ENCODE data around the gene SLC15A4. TPM values are rescaled to one million over a fixed set of nuclear protein-coding genes. Genes with fewer than 3 reads are reported as not detected.
A peak's percentile ranks its signal among the peaks of the same experiment; 100 is the strongest.

Gene SLC15A4
- total and polyA plus RNA-seq, 4 donors, result 11.7 to 42.4 (median 31.9) TPM

GRCh38 chr12:128795530-128796361, 28.0 kb downstream of the SLC15A4 start:
- ATAC-seq (ENCODE audit: insufficient read depth, low FRiP score), result no peak
- Histone ChIP-seq H3K4me1 (ENCODE audit: control insufficient read depth in 5 of 5, insufficient read depth in 5 of 5, low read length in 5 of 5) (peaks cover 0 to 9% (median 0%) of the 10 kb centered on the region in 5 donors), H3K9ac (ENCODE audit: insufficient read depth in 1 of 2, low read length in 2 of 2) (no peak overlapping the region), H3K27me3 (ENCODE audit: control insufficient read depth in 3 of 3, insufficient read depth in 3 of 3, low read length in 2 of 3) (no peaks in the 10 kb centered on the region), H3K9me3 (ENCODE audit: control insufficient read depth in 4 of 4, insufficient read depth in 3 of 4, low read length in 3 of 4) (peaks cover 0 to 2% (median 0%) of the 10 kb centered on the region in 4 donors), H3K4me3 (no peak overlapping the region), H3K36me3 (ENCODE audit: control insufficient read depth in 4 of 4, insufficient read depth in 4 of 4, low read length in 4 of 4) (peaks cover 17 to 54% (median 26%) of the 10 kb centered on the region in 4 donors), H3K27ac (ENCODE audit: low read depth in 1 of 2, low read length in 1 of 2) (no peak overlapping the region)
- DNase-seq, result peak; percentile 35 to 64 (median 36)
- TF ChIP-seq CTCF (IDR thresholded peaks at IDR 0.05; ENCODE audit: control extremely low read depth, extremely low read depth), result no peak
- 76 to 78% methylated on average over 30 of the region's 30 CpGs for WGBS, 2 donors

- Histone ChIP-seq H3K9ac (ENCODE audit: insufficient read depth in 1 of 2, low read length in 2 of 2) (no peak overlapping the region), H3K4me3 (no peak overlapping the region), H3K36me3 (ENCODE audit: control insufficient read depth in 4 of 4, insufficient read depth in 4 of 4, low read length in 4 of 4) (peaks cover 17 to 48% (median 24%) of the 10 kb centered on the region in 4 donors), H3K27ac (ENCODE audit: low read depth in 1 of 2, low read length in 1 of 2) (no peak overlapping the region), H3K9me3 (ENCODE audit: control insufficient read depth in 4 of 4, insufficient read depth in 3 of 4, low read length in 3 of 4) (peaks cover 0 to 4% (median 0%) of the 10 kb centered on the region in 4 donors), H3K4me1 (ENCODE audit: control insufficient read depth in 5 of 5, insufficient read depth in 5 of 5, low read length in 5 of 5) (peaks cover 0 to 9% (median 0%) of the 10 kb centered on the region in 5 donors), H3K27me3 (ENCODE audit: control insufficient read depth in 3 of 3, insufficient read depth in 3 of 3, low read length in 2 of 3) (no peaks in the 10 kb centered on the region)
- no peak for TF ChIP-seq CTCF (IDR thresholded peaks at IDR 0.05; ENCODE audit: control extremely low read depth, extremely low read depth)
- DNase-seq, result peak in 1 of 3 donors; percentile 32
- ATAC-seq (ENCODE audit: insufficient read depth, low FRiP score), result no peak
- 43 to 57% methylated on average over 20 of the region's 20 CpGs for WGBS, 2 donors
Observed at GRCh38 chr12:128794661-128795529, 28.9 kb downstream of the SLC15A4 start.

- peaks cover 0 to 4% (median 0%) of the 10 kb centered on the region in 4 donors for H3K9me3 ChIP-seq (ENCODE audit: control insufficient read depth in 4 of 4, insufficient read depth in 3 of 4, low read length in 3 of 4)
- H3K4me1 ChIP-seq (ENCODE audit: control insufficient read depth in 5 of 5, insufficient read depth in 5 of 5, low read length in 5 of 5), result peaks cover 0 to 11% (median 0%) of the 10 kb centered on the region in 5 donors
- no peak for TF ChIP-seq CTCF (IDR thresholded peaks at IDR 0.05; ENCODE audit: control extremely low read depth, extremely low read depth)
- 68 to 82% methylated on average over 6 of the region's 6 CpGs for WGBS, 2 donors
- DNase-seq (no peak), ATAC-seq (ENCODE audit: insufficient read depth, low FRiP score) (no peak)
- peaks cover 17 to 41% (median 20%) of the 10 kb centered on the region in 4 donors for H3K36me3 ChIP-seq (ENCODE audit: control insufficient read depth in 4 of 4, insufficient read depth in 4 of 4, low read length in 4 of 4)
- no peak overlapping the region for H3K9ac ChIP-seq (ENCODE audit: insufficient read depth in 1 of 2, low read length in 2 of 2)
- no peaks in the 10 kb centered on the region for H3K27me3 ChIP-seq (ENCODE audit: control insufficient read depth in 3 of 3, insufficient read depth in 3 of 3, low read length in 2 of 3)
- no peak overlapping the region for H3K4me3 ChIP-seq
- H3K27ac ChIP-seq (ENCODE audit: low read depth in 1 of 2, low read length in 1 of 2), result no peak overlapping the region
Observed at GRCh38 chr12:128793701-128794100, 30.1 kb downstream of the SLC15A4 start.

All from lung (tissue), 12 donors.